DOHH2 (cell line): Measurements from ENCODE around the gene RNF150.

ENCODE experiments used
- H3F3A ChIP-seq: fragments of 200-600 bp; sonication (generic), shearing (Covaris generic); 2 replicates; pipeline ENCODE4 v1.6.0; 2016; ENCODE audit warnings: antibody characterized with exemption, mild to moderate bottlenecking; ENCODE audit not compliant: control insufficient read depth, insufficient read depth
- H3K27ac ChIP-seq: fragments of 200-600 bp; sonication (generic); 2 replicates; pipeline ENCODE4 v1.5.1; 2014; ENCODE audit warnings: low read depth, mild to moderate bottlenecking, low read length, moderate library complexity
- H3K27me3 ChIP-seq: fragments of 200-600 bp; sonication (generic); 2 replicates; pipeline ENCODE4 v1.6.1; 2014; ENCODE audit warnings: mild to moderate bottlenecking, low read length, mixed read lengths; ENCODE audit not compliant: control insufficient read depth
- H3K36me3 ChIP-seq: fragments of 200-600 bp; sonication (generic); 2 replicates; pipeline ENCODE4 v1.6.1; 2014; ENCODE audit warnings: mild to moderate bottlenecking, low read length, moderate library complexity, mixed read lengths; ENCODE audit not compliant: control insufficient read depth
- H3K4me1 ChIP-seq: fragments of 200-600 bp; sonication (generic); 2 replicates; pipeline ENCODE4 v1.6.1; 2014; ENCODE audit warnings: mild to moderate bottlenecking, low read length, mixed read lengths; ENCODE audit not compliant: control insufficient read depth
- H3K4me2 ChIP-seq: fragments of 200-600 bp; sonication (generic); 2 replicates; pipeline ENCODE4 v1.6.0; 2014; ENCODE audit warnings: mild to moderate bottlenecking, low read length, moderate library complexity
- H3K4me3 ChIP-seq: fragments of 200-600 bp; sonication (generic); 2 replicates; pipeline ENCODE4 v1.5.1; 2014; ENCODE audit warnings: mild to moderate bottlenecking, low read length, mixed read lengths
- H3K79me2 ChIP-seq: fragments of 200-600 bp; sonication (generic); 2 replicates; pipeline ENCODE4 v1.6.1; 2014; ENCODE audit warnings: mild to moderate bottlenecking, low read length, mixed read lengths; ENCODE audit not compliant: control insufficient read depth
- H3K9me2 ChIP-seq: fragments of 200-600 bp; sonication (generic); replicated peaks from 2 replicates; pipeline ENCODE4 v1.6.1; 2014; ENCODE audit warnings: mild to moderate bottlenecking, low read length, mixed read lengths; ENCODE audit not compliant: control insufficient read depth
- H3K9me3 ChIP-seq: fragments of 200-600 bp; sonication (generic); 2 replicates; pipeline ENCODE4 v1.6.1; 2014; ENCODE audit warnings: antibody characterized with exemption, low read length, mixed read lengths; ENCODE audit not compliant: control insufficient read depth, insufficient read depth
- H4K20me1 ChIP-seq: fragments of 200-600 bp; sonication (generic); 2 replicates; pipeline ENCODE4 v1.6.0; 2014; ENCODE audit warnings: low read depth, mild to moderate bottlenecking, antibody characterized with exemption, low read length, moderate library complexity; ENCODE audit not compliant: control insufficient read depth, insufficient read depth
- EZH2phosphoT487 ChIP-seq: fragments of 200-600 bp; sonication (generic); IDR thresholded peaks from 2 replicates; pipeline ENCODE4 v1.6.1; 2017; ENCODE audit warnings: borderline replicate concordance, mild to moderate bottlenecking, antibody characterized with exemption, low read length, moderate library complexity, mixed read lengths
- TF ChIP-seq, protein P1 (sequence below): fragments of 200-600 bp; sonication (generic); IDR thresholded peaks from one replicate; pipeline ENCODE4 v1.5.1; 2014; ENCODE audit warnings: antibody characterized with exemption, mild to moderate bottlenecking, low read depth, low read length; ENCODE audit not compliant: poor library complexity, severe bottlenecking

RNF150 gene

DNA sequence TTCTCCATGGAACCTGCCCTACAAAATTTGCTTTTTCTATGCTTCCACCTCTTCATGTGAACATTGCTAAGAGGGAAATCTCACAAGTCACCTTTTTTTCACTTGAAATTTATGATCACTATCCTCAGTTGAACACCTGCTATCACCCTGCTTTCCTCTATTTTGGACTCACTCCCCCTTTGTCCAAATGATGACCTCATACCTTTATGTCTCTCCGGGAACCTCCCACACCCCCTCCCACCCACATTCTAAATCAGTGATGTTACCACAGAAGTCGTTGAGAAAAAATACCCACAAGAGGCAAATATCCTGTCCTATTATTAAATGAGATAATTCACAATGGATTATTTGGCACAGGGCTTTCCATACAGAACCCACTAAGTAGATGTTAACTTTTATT, 156.5 kb downstream of the RNF150 start:
- H3F3A ChIP-seq = no peaks in the 10 kb centered on the region
- no peak overlapping the region for H3K4me2 ChIP-seq
- no peaks in the 10 kb centered on the region for H4K20me1 ChIP-seq
- no peaks in the 10 kb centered on the region for H3K9me3 ChIP-seq
- TF ChIP-seq, protein P1, sequence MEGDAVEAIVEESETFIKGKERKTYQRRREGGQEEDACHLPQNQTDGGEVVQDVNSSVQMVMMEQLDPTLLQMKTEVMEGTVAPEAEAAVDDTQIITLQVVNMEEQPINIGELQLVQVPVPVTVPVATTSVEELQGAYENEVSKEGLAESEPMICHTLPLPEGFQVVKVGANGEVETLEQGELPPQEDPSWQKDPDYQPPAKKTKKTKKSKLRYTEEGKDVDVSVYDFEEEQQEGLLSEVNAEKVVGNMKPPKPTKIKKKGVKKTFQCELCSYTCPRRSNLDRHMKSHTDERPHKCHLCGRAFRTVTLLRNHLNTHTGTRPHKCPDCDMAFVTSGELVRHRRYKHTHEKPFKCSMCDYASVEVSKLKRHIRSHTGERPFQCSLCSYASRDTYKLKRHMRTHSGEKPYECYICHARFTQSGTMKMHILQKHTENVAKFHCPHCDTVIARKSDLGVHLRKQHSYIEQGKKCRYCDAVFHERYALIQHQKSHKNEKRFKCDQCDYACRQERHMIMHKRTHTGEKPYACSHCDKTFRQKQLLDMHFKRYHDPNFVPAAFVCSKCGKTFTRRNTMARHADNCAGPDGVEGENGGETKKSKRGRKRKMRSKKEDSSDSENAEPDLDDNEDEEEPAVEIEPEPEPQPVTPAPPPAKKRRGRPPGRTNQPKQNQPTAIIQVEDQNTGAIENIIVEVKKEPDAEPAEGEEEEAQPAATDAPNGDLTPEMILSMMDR = no peak
- TF ChIP-seq EZH2phosphoT487 = no peak
- no peaks in the 10 kb centered on the region for H3K36me3 ChIP-seq
- no peaks in the 10 kb centered on the region for H3K27me3 ChIP-seq
- H3K4me1 ChIP-seq = no peaks in the 10 kb centered on the region
- H3K9me2 ChIP-seq = no peaks in the 10 kb centered on the region
- no peak overlapping the region for H3K27ac ChIP-seq
- H3K4me3 ChIP-seq = no peak overlapping the region
- no peaks in the 10 kb centered on the region for H3K79me2 ChIP-seq

DNA sequence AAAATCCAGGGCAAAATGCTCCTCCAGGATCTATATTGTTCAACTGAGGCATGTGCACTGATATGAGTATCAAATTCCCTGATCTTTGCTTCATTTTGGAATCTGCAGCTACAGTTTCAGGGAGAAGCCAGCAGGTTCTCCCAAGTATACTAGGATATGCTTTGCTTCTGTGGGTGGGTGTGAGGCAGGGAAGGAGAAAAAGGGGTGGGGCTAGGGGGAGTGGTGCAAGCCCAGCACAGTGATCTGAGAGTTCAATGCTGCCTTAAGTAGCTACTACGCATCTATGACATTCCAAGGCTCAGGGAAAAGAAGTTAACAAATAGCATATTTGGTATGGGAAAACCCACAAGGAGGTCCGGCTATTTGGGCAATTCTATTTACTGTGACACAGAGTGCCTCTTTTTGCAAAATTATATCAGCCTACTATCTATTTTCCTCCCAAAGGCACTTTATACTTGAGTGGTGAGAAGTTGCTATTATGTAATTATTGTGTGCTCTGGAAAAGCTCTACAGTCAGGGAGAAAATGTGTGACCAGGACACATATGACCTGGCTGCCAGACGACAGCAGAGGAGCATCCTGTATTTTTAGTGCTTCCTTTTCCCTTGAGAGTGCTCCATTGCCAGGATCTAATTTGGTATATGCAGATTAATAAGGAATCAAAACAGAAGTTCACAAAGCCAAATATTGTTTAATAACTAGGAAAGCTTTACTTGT, 162.0 kb downstream of the RNF150 start:
- Histone ChIP-seq H3K27ac (no peak overlapping the region), H4K20me1 (no peaks in the 10 kb centered on the region), H3K9me2 (no peaks in the 10 kb centered on the region), H3K4me1 (no peaks in the 10 kb centered on the region), H3K4me2 (no peak overlapping the region), H3K27me3 (no peaks in the 10 kb centered on the region), H3K79me2 (no peaks in the 10 kb centered on the region), H3K36me3 (no peaks in the 10 kb centered on the region), H3K9me3 (no peaks in the 10 kb centered on the region), H3K4me3 (no peak overlapping the region), H3F3A (no peaks in the 10 kb centered on the region)
- no peak for TF ChIP-seq EZH2phosphoT487
- TF ChIP-seq, protein P1 = no peak

DNA sequence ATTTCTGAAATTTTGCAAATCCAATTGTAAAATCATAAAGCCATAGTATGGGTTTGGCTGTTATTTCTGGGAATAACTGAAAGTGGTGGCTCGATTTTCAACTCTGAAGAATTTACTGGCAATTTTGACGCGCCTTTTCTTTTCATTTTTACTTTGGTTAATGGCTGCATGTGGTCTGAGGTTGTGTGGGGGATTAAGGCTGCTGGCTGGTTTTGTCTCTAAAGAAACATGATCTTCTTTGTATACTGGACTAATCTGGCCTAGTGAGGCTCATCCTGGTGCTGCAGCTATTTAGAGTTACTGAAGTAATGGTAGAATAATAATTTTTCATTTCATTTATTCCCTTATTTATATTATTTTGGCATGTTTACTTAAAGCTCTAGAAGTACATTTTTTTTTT, 164.0 kb downstream of the RNF150 start:
- no peaks in the 10 kb centered on the region for H3K27me3 ChIP-seq
- no peaks in the 10 kb centered on the region for H3K36me3 ChIP-seq
- no peaks in the 10 kb centered on the region for H3K79me2 ChIP-seq
- no peaks in the 10 kb centered on the region for H3F3A ChIP-seq
- H3K4me2 ChIP-seq = no peak overlapping the region
- no peaks in the 10 kb centered on the region for H3K4me1 ChIP-seq
- TF ChIP-seq EZH2phosphoT487 = no peak
- TF ChIP-seq, protein P1 = no peak
- H3K9me3 ChIP-seq = no peaks in the 10 kb centered on the region
- no peaks in the 10 kb centered on the region for H4K20me1 ChIP-seq
- no peaks in the 10 kb centered on the region for H3K9me2 ChIP-seq
- H3K27ac ChIP-seq = no peak overlapping the region
- no peak overlapping the region for H3K4me3 ChIP-seq
